ENCODE results near the gene PITPNM1.

Gene PITPNM1

GRCh38 chr11:67470337-67471002 is 34.7 kb downstream of the PITPNM1 start:
- DNase-seq (ENCODE audit: low read depth in 1 of 2, low spot score in 1 of 2), result no peak
- TF ChIP-seq CTCF (IDR thresholded peaks at IDR 0.05; ENCODE audit: insufficient read depth, low read length), result no peak
- TF ChIP-seq GABPA (IDR thresholded peaks at IDR 0.05; ENCODE audit: low read depth), result no peak
- no peak for TF ChIP-seq POLR2AphosphoS5 (IDR thresholded peaks at IDR 0.05; ENCODE audit: low read depth)
- no peak for TF ChIP-seq REST (IDR thresholded peaks at IDR 0.05; ENCODE audit: insufficient replicate concordance, low read depth)
- Histone ChIP-seq H3K27me3 (ENCODE audit: insufficient read depth, poor library complexity, severe bottlenecking) (no peaks in the 10 kb centered on the region), H3K27ac (replicated peaks) (no peak overlapping the region), H3K4me3 (replicated peaks; ENCODE audit: insufficient read depth, low read length) (no peak overlapping the region)

GRCh38 chr11:67469508-67469811 is 35.7 kb downstream of the PITPNM1 start:
- H3K4me3 ChIP-seq (replicated peaks; ENCODE audit: insufficient read depth, low read length), result peak overlapping the region; percentile 65
- H3K27ac ChIP-seq (replicated peaks), result peak overlapping the region; percentile 72

More at GRCh38 chr11:67469508-67469811, 35.7 kb downstream of the PITPNM1 start:
- no peaks in the 10 kb centered on the region for H3K27me3 ChIP-seq (ENCODE audit: insufficient read depth, poor library complexity, severe bottlenecking)
- DNase-seq (ENCODE audit: low read depth in 1 of 2, low spot score in 1 of 2), result no peak
- TF ChIP-seq POLR2AphosphoS5 (IDR thresholded peaks at IDR 0.05; ENCODE audit: low read depth) (no peak), GABPA (IDR thresholded peaks at IDR 0.05; ENCODE audit: low read depth) (no peak), SPI1 (IDR thresholded peaks at IDR 0.05; ENCODE audit: borderline replicate concordance, low read depth) (no peak), REST (IDR thresholded peaks at IDR 0.05; ENCODE audit: insufficient replicate concordance, low read depth) (no peak), CTCF (IDR thresholded peaks at IDR 0.05; ENCODE audit: insufficient read depth, low read length) (no peak)

Data from HL-60 (cell line).